ENCODE data around the gene MUS81. TPM values are rescaled to one million over a fixed set of nuclear protein-coding genes. Genes with fewer than 3 reads are reported as not detected.

MUS81 gene
- total and polyA plus RNA-seq, 10 of the 15 experiments (the other 5 are each of a cell fraction or from before 2014, with no cell fraction given): 11.8 to 76.1 (median 48.4) TPM

GRCh38 chr11:65884716-65885092 lies 24.5 kb downstream of the MUS81 start (continued):
- TF ChIP-seq RB1 (IDR thresholded peaks at IDR 0.05; ENCODE audit: borderline replicate concordance) (peak; percentile 84; the same call in 1 of the 2 replicates), NFIC (IDR thresholded peaks at IDR 0.05; ENCODE audit: low read depth, low read length) (no peak), NBN (IDR thresholded peaks at IDR 0.05) (0 out of 2 replicates have a peak, but pooled peaks have one; percentile 35), YY1 (IDR thresholded peaks at IDR 0.05; ENCODE audit: low read depth, low read length) (peak; percentile 88), ZNF687 (IDR thresholded peaks at IDR 0.05) (no peak), TAF1 (IDR thresholded peaks at IDR 0.05; ENCODE audit: borderline replicate concordance, low read depth, low read length) (no peak), CHD2 (IDR thresholded peaks at IDR 0.05; ENCODE audit: borderline replicate concordance, low read depth, low read length) (peak; percentile 60; the same call in 1 of the 2 replicates), ZNF384 (IDR thresholded peaks at IDR 0.05; ENCODE audit: borderline replicate concordance, low read depth, low read length) (no peak), JUNB (IDR thresholded peaks at IDR 0.05) (no peak), JUND (IDR thresholded peaks at IDR 0.05; ENCODE audit: low read depth, low read length) (no peak), CHD4 (IDR thresholded peaks at IDR 0.05) (no peak), SRF (IDR thresholded peaks at IDR 0.05; ENCODE audit: low read depth in 2 of 2, low read length in 2 of 2) (no peak), BHLHE40 (IDR thresholded peaks at IDR 0.05; ENCODE audit: borderline replicate concordance in 1 of 2, low read depth in 2 of 2, low read length in 1 of 2) (peak in 1 of 2 experiments; percentile 36; a peak in 1 of 4 replicates), PAX5 (IDR thresholded peaks at IDR 0.05; ENCODE audit: borderline replicate concordance, low read depth, low read length) (0 out of 2 replicates have a peak, but pooled peaks have one; percentile 6), DPF2 (IDR thresholded peaks at IDR 0.05) (0 out of 2 replicates have a peak, but pooled peaks have one; percentile 3), ATF3 (IDR thresholded peaks at IDR 0.05; ENCODE audit: borderline replicate concordance, extremely low read depth, low read depth, low read length) (peak; percentile 27; the same call in 1 of the 2 replicates), LARP7 (IDR thresholded peaks at IDR 0.05) (peak; percentile 19; the same call in 1 of the 2 replicates), RFX5 (IDR thresholded peaks at IDR 0.05; ENCODE audit: low read depth, low read length) (0 out of 2 replicates have a peak, but pooled peaks have one; percentile 36), HDGF (IDR thresholded peaks at IDR 0.05) (peak; percentile 83; the same call in 1 of the 2 replicates), TBL1XR1 (IDR thresholded peaks at IDR 0.05; ENCODE audit: low read depth, low read length) (0 out of 2 replicates have a peak, but pooled peaks have one; percentile 18), POU2F2 (IDR thresholded peaks at IDR 0.05; ENCODE audit: borderline replicate concordance, low read depth, low read length) (peak; percentile 48; the same call in 1 of the 3 replicates), RAD21 (IDR thresholded peaks at IDR 0.05; ENCODE audit: insufficient read depth, low read depth, low read length) (peak; percentile 93), ELK1 (IDR thresholded peaks at IDR 0.05; ENCODE audit: low read depth, low read length) (peak; percentile 26; the same call in 1 of the 2 replicates), ETV6 (conservative IDR thresholded peaks at IDR 0.05 in 1 of 2, IDR thresholded peaks at IDR 0.05 in 1 of 2; ENCODE audit: borderline replicate concordance in 1 of 2, low read depth in 1 of 2) (no peak), TCF12 (IDR thresholded peaks at IDR 0.05; ENCODE audit: low read depth, low read length) (0 out of 2 replicates have a peak, but pooled peaks have one; percentile 68), SMC3 (IDR thresholded peaks at IDR 0.05; ENCODE audit: borderline replicate concordance, low read length) (peak; percentile 99), IRF4 (IDR thresholded peaks at IDR 0.05; ENCODE audit: low read depth, low read length) (0 out of 2 replicates have a peak, but pooled peaks have one; percentile 34), NR2F1 (conservative IDR thresholded peaks at IDR 0.05) (peak; percentile 77)
